Activated T-cell treated with anti-CD3 and anti-CD28 coated beads for 4 hours (primary cell): ENCODE data around the gene DNM3.
A peak's percentile ranks its signal among the peaks of the same experiment; 100 is the strongest.
"Not testable (repeated sequence)": the region's sequence is repeated elsewhere in the genome, so short reads cannot be mapped to it uniquely, and the experiment has no call there.

Experiments
- DNase-seq: peaks from one replicate; pipeline ENCODE4 v3.0.0-alpha.2; 2020

DNM3 gene

GRCh38 chr1:171841050-171841910 is at the start of gene DNM3:
DNM3 (plus strand) TSS chr1:171841498; CDS start chr1:171841657, 159 bp downstream.
- peak; percentile 67 for DNase-seq

DNA sequence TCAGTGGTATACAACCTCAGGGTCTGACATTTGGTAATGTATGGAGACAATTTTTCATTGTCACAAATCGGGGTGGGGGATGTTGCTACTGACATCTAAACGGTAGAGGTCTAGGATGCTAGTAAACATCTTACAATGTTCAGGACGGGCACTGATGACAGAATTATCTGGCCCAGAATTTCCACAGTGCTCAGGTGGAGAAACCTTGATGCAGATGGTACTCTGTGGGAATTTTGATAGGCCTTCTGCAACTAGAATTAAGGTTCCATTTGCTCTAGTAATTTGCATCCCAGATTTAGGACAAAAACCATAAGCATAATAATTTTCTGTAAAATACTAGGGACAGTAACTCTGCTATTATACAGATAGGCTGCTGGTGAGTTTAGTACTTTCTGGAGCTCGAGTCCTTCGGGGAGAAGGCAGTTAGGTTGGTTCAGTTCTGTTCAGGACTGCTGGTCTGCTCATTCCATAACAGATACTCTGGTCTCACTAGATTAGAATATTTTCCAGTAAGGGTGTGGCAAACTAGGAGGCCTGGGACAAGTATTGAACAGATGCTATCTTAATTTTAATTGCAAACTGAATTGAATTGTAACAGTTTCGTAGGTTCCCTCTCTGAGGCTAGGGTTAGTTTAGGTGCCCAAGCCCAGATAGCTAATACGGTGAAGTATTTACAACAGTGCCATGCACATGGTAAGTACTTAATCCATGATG is 48.5 kb upstream of the DNM3 start:
- DNase-seq = no peak

- no peak for DNase-seq
Measured at GRCh38 chr1:171793636-171794035, 47.7 kb upstream of the DNM3 start.

DNA sequence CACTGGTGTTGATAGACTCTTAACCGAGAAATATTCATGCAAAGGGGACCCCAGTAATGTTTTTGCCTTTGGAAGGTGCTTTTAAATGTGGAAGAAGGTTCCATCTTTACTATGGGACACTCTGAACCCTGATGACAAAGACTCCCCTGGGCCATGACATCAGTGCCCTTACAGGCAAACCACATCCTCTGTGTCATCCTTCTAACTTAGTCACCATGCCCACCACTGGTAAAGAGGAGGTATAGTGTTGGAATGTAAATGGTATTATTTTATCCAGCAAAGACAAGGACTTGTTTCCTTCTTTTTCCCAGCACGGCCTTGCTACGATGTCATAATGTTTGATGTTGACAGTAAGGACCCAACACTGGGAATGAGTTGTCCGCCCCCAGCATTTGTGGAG is 47.2 kb upstream of the DNM3 start:
- DNase-seq = peak; percentile 44

DNA sequence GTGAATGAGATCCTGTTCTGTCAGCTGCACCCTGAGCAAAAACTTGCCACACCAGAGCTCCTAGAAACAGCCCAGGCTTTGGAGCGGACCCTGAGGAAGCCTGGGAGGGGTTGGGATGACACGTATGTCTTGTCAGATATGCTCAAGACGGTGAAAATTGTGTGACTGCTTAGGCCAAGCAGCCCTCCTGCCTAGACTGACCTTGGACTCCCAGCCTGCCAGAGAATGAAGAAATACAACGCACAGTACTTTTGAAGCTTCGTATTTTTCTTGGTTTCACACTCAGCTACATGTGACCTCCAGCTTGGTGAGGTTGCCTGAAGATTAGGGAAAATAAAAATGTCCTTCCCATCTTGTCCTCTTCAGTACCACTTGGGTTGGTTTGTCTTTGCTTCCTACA is 44.7 kb upstream of the DNM3 start:
- no peak for DNase-seq

- no peak for DNase-seq
Measured at GRCh38 chr1:171798311-171798710, 43.0 kb upstream of the DNM3 start.

DNA sequence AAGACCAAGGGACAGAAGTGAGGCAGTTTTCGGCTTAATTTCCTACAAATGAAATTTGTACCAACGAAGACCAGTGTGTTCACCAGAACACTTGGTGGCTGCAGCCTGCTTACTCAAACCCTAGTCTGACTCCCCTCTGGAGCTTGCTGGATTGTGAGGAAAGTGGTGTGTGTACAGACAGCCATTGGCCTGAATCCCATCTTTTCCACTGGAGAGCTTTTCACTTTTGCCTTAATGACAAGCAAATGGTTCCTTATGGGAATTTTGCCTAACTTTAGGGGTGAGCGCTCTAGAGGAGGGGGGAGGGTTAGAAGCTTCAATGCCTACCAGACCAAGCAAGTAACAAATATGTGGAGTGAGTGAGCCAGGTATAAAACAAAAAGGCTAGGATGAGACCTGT is 42.5 kb upstream of the DNM3 start:
- DNase-seq = no peak

- no peak for DNase-seq
Measured at GRCh38 chr1:171799166-171799565, 42.1 kb upstream of the DNM3 start.

DNA sequence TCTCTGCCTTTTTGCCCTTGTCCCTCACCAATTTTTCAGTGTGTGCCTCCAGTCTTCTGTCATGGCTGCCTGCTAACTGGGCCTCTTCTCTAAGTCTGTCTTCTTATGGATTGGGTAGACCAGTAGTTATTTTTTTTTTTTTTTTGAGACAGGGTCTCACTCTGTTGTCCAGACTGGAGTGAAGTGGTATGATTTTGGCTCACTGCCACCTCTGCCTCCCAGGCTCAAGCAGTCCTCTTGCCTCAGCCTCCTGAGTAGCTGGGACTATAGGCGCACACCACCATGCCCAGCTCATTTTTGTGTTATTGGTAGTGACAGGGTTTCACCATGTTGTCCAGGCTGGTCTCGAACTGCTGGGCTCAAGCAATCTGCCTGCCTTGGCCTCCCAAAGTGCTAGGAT is 41.6 kb upstream of the DNM3 start:
- not testable (repeated sequence) for DNase-seq

- no peak for DNase-seq
Measured at GRCh38 chr1:171800342-171800741, 41.0 kb upstream of the DNM3 start.

DNA sequence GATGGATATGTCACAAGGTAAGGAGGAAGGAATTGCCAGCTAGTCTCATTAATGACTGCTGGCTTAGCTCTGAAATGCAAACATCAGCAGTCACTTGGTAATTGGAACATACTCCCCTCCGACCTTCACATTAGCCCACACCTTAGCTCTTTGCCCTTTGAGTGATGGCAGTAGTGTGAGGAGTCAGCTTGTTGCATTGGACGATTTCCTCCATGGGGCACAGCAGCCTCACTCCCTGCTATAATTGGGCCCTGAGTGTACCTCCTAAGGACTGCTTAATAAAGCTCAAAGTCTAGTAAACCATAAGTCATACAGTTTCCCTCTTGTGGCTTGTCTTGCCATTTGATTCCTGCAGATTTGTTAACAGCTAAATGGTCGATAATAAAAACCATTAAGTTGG is 40.4 kb upstream of the DNM3 start:
- no peak for DNase-seq

GRCh38 chr1:171801487-171801891 is 39.8 kb upstream of the DNM3 start:
- DNase-seq = no peak

DNA sequence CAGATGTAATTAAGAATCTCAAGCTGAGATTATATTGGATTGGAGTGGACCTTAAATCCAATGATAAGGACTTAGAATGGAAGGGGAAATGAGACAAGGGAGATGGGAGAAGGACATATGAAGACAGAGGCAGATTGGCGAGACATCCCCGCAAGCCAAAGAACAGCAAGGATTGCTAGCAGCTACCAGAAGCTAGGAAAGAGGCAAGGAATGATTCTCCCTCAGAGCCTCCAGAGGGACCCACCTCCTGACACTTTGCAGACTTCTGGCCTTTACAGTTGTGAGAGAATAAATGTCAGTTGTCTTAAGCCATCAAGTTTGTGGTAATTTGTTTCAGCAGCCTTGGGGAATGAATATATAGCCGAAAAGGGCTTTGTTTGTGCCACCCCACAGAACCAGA is 39.1 kb upstream of the DNM3 start:
- no peak for DNase-seq

DNA sequence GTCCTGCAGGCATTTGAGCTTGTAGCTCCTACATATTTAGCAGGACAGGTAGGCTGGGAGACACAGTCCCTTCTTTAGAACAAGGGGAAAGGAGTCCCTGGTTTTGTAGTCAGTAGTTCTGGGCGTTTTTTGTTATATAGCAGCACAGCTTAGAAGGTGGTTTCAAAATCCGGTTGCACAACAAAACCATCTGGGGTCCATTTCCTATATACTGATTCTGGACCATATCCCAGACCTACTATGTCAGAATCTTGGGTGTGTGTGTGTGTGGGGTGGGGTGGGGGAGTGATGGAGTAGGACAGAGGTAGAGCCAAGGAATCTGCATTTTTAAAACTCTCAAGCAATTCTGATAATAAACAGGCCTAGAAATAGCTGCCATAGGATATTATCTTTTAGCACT is 38.3 kb upstream of the DNM3 start:
- DNase-seq = no peak

GRCh38 chr1:171803461-171804022 is 37.8 kb upstream of the DNM3 start:
- no peak for DNase-seq

- DNase-seq = no peak
Measured at GRCh38 chr1:171805395-171806115, 35.7 kb upstream of the DNM3 start.

DNA sequence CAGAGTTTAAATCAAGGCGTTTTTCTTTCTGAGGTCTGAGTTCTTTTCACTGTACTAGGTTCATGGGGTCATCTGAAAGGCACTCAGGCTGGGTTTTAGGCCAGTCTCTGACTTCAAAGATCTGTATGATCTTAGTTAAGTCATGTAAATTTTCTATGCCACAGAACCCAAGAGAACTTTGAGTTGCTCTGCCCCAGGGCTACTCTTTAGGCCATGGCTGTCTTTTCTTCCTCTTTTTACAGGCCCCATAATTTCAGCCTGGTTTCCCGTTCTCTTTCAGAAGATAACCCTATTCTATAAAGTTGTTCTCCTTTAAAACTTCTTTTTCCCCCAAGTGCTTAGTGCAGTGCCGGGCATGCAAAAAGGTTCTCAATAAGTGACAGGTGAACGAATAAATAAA is 33.7 kb upstream of the DNM3 start:
- no peak for DNase-seq

DNA sequence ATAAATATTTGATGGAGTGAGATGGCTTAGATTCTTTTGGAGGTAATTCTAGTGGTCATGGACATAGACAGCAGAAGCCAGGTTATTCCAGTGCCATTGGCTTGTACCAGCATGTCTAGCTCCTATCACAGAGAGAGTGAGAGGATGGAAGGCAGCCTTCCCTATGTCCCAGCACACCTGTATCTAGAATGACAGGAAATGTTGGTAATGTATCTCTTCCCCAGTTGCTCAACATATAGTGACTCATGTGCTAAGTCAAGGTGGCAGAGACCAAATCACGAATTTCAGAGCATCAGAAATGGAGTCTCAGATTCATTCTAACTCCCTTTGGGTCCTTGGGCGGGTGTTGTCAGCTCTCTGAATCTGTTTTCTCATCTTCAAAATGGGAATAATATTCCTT is 31.5 kb upstream of the DNM3 start:
- DNase-seq = no peak

GRCh38 chr1:171811672-171812071 is 29.6 kb upstream of the DNM3 start:
- no peak for DNase-seq

DNA sequence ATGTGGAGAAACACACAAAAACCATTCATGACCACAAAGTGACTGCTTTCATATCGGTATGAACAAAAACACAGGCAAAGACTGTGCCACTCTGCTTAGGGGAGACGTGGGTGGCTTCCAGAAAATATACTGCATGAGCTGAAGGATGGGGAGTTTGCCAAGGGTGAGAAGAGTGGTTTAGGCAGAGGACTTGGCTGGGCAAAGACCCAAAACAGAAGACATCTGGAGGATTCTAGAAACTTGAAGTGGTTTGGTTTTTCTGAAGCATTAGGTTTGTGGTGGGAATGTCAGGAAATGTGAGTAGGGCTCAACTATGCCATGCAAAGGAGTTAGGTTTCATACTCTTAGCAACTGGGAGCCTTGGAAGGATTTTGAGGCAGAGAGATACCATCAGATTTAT is 26.6 kb upstream of the DNM3 start:
- no peak for DNase-seq

DNA sequence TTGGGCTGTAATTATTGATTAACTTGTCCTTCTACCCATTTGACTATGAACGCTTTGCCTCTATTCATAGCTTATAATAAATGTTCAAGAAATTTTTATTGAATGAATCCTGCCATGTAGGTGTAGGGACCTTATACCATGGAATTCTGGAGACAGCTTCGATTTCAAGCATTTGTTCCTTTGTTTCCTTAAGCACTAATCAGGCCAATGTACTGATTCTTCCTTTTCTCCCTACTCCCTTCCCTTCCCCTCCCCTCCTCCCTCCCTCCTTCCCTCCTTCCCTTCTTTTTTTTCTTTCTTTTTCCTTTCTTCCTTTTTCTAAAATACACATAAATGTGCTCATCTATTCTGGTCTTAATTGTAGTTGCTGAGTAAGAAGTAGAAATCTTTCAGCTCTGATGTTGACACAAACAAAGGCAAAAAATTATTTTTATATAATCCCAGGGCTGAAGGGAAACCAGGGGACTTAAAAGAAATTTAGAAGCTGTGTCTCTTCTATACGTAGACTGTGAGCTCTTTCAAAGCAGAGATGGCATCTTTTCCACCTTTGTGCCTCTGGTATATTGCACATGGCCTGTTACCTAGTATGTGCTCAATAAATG is 24.9 kb upstream of the DNM3 start:
- no peak for DNase-seq

GRCh38 chr1:171817511-171818265 is 23.6 kb upstream of the DNM3 start:
- DNase-seq = no peak
